HL-60 (cell line): ENCODE measurements around the gene SH3RF3.
"Not testable (repeated sequence)": the region's sequence is repeated elsewhere in the genome, so short reads cannot be mapped to it uniquely, and the experiment has no call there.

Experiments
- DNase-seq, 2 experiments: peaks; one replicate each; pipeline ENCODE4 v3.0.0-alpha.2; 2010 to 2020; ENCODE audit warnings: low read depth in 1 of 2, low spot score in 1 of 2
- H3K27ac ChIP-seq: fragments of 250-450 bp; sonication (Bioruptor Pico); replicated peaks from 2 replicates; pipeline ENCODE4 v1.5.1; 2020; ENCODE audit warnings: mild to moderate bottlenecking, moderate library complexity
- H3K27me3 ChIP-seq: fragments of 250-450 bp; sonication (Bioruptor Pico); 2 replicates; pipeline ENCODE4 v1.5.1; 2021; ENCODE audit warnings: mild to moderate bottlenecking, moderate library complexity; ENCODE audit not compliant: insufficient read depth, poor library complexity, severe bottlenecking
- H3K4me3 ChIP-seq: replicated peaks from 2 replicates; pipeline ENCODE4 v1.5.1; 2011; ENCODE audit warnings: mild to moderate bottlenecking, control low read depth, low read length; ENCODE audit not compliant: insufficient read depth
- CTCF ChIP-seq: IDR thresholded peaks from one replicate; pipeline ENCODE4 v1.5.1; 2011; ENCODE audit warnings: low read length, control low read depth, inconsistent platforms; ENCODE audit not compliant: insufficient read depth
- GABPA ChIP-seq: IDR thresholded peaks from 2 replicates; pipeline ENCODE4 v1.6.1; 2012; ENCODE audit warnings: low read depth
- POLR2AphosphoS5 ChIP-seq: IDR thresholded peaks from 2 replicates; pipeline ENCODE4 v1.6.1; 2012; ENCODE audit warnings: low read depth
- REST ChIP-seq: IDR thresholded peaks from 2 replicates; pipeline ENCODE4 v1.6.1; 2012; ENCODE audit warnings: low read depth; ENCODE audit not compliant: insufficient replicate concordance
- SPI1 ChIP-seq: IDR thresholded peaks from 2 replicates; pipeline ENCODE4 v1.6.1; 2012; ENCODE audit warnings: low read depth, mild to moderate bottlenecking, borderline replicate concordance

The SH3RF3 gene

GRCh38 chr2:109158237-109158636, 29.2 kb downstream of the SH3RF3 start:
- H3K27ac ChIP-seq = no peak overlapping the region

GRCh38 chr2:109159096-109159495, 30.1 kb downstream of the SH3RF3 start:
- TF ChIP-seq POLR2AphosphoS5 (no peak), SPI1 (no peak), GABPA (no peak), REST (no peak), CTCF (no peak)
- no peak for DNase-seq

More at GRCh38 chr2:109158237-109158636, 29.2 kb downstream of the SH3RF3 start:
- no peak for DNase-seq
- Histone ChIP-seq H3K4me3 (no peak overlapping the region), H3K27me3 (peaks cover 3% of the 10 kb centered on the region)
- TF ChIP-seq REST (no peak), GABPA (no peak), SPI1 (no peak), CTCF (no peak), POLR2AphosphoS5 (no peak)

GRCh38 chr2:109160714-109161440, 31.9 kb downstream of the SH3RF3 start:
- no peak for TF ChIP-seq POLR2AphosphoS5
- TF ChIP-seq SPI1 = no peak
- TF ChIP-seq CTCF = no peak
- no peak for TF ChIP-seq GABPA
- no peak for TF ChIP-seq REST
- H3K27ac ChIP-seq = no peak overlapping the region
- DNase-seq = no peak

More at GRCh38 chr2:109159096-109159495, 30.1 kb downstream of the SH3RF3 start:
- Histone ChIP-seq H3K27me3 (peaks cover 3% of the 10 kb centered on the region), H3K27ac (no peak overlapping the region), H3K4me3 (no peak overlapping the region)

GRCh38 chr2:109162367-109162766, 33.4 kb downstream of the SH3RF3 start:
- H3K27ac ChIP-seq, DNase-seq, H3K27me3 ChIP-seq, H3K4me3 ChIP-seq: not testable (repeated sequence)

More at GRCh38 chr2:109160714-109161440, 31.9 kb downstream of the SH3RF3 start:
- Histone ChIP-seq H3K4me3 (no peak overlapping the region), H3K27me3 (peaks cover 3% of the 10 kb centered on the region)
